Pons (tissue), 1 donor: ENCODE results near the gene FAM89B.
"Not testable (repeated sequence)": the region's sequence is repeated elsewhere in the genome, so short reads cannot be mapped to it uniquely, and the experiment has no call there.

Experiments used
- DNase-seq: peaks from one replicate; pipeline ENCODE4 v3.0.0-alpha.2; 2016; ENCODE audit warnings: low spot score

Gene FAM89B

DNA sequence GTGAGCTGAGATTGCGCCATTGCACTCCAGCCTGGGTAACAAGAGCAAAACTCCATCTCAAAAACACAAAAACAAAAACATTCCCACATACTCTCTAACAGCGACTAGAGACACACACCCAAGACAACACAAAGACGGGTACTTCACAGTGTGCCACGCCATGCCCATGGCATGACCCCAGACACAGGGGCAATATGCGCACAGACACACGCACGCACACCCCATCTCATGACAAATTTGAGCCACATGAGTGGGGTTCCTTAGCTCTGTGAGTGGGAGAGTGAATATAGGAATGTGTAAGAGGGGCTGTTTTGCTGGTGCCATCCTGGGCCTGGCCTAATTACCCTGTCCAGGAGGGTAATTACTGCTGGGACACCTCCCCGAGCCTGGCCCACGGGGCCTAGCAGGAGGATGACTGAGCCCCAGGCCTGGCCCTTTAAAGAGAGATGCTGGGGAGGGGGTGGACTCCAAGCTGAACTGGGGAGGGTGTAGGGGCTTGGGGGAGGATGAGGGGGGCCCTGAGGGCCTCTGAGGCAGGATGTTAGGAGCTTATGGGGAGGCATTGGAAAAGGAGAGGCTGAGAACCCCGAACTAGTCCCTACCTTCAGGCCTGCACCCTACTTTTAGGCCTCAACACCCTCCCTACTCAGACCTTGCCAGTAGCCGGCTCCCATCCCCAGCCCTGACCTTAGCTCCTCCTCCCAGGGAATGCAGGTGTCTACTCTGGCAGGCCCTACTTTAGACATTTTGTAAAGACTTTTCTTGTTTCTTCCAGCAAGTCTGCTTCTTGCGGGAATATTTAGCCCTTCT, 15.7 kb upstream of the FAM89B start:
- no peak for DNase-seq

DNA sequence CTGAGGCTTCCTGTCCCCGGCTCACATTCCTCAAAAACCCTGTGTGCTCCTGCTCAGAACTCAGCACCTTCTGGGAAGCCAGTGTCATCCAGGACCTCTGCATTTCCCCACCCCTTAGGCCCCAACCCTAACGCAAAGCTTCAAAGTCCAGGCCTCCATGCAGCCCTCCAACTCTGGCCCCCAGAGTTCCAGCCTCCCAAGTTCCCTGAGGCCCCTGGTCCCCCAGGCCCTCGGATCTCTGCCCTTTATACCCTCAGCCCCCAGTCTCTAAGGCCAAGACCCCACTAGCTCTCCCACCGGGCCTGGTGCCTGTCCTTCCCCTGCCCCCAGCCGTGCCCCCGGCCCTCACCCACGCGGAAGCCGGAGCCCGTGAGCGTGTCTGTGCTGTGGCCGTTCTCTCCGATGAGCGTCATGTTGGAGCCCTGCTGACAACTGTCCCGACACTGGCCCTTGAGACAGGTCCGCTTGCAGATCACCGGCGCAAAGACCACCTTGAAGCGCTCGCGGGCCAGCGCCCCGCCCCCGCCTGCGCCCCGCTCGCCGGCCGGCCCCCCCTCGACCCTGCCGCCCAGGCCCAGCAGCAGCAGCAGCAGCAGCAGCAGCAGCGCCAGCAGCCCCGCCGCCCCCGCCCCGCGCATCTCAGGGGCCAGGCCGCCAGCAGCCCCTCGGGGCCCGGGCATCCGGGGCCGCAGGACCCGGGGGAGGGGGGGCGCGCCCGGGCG, 14.9 kb upstream of the FAM89B start:
- no peak for DNase-seq

DNA sequence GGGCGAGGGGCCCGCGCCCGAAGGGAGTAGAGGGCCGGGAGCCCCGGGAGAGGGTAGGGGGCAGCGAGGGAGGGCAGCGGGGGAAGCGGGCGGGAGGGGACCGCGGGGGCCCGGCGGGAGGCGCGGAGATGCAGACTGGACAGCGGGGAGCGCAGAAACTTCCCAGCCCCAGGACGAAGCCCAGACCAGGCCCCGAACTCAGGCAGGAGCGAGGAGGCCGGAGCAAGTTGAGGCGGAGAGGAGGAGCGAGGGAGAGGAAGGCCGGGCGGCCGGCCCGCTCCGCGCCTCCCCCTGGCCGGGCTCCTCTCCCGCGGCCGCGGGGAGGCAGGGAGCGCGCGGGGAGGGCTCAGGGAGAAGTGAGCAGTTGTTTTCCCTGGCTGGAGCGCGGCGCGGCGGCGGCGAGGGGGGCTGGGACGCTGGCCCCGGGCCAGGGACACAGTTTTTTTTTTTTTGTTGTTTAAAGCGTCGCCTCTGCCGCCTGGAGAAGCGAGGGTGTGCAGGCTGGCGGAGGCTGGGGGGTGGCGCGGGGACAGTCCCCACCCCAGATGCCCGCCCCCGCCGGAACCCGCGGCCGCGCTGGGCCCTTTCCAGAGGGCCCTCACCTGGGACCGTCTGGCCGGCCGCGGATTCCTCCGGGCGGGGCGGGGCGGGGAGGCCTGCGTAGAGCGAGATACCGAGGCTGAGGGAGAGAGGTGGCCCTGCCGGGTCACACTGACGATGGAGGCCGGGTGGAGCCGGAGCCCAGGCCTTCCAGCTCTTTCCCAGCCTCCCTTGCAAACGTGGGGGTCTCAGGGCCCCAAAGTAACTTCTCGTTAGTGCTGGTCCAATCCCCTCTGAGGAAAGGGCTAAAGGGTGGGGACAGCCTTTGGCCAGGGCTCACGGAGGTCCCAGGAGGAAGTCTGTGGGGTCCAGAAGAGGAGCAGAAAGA, 14.1 kb upstream of the FAM89B start, which contains the start of gene LTBP3:
Gene LTBP3, minus strand, starts transcription at position 358 of the 928 bp plus-strand sequence. CDS start 400 bp downstream, outside the sequence.
- DNase-seq = peak; percentile 86

DNA sequence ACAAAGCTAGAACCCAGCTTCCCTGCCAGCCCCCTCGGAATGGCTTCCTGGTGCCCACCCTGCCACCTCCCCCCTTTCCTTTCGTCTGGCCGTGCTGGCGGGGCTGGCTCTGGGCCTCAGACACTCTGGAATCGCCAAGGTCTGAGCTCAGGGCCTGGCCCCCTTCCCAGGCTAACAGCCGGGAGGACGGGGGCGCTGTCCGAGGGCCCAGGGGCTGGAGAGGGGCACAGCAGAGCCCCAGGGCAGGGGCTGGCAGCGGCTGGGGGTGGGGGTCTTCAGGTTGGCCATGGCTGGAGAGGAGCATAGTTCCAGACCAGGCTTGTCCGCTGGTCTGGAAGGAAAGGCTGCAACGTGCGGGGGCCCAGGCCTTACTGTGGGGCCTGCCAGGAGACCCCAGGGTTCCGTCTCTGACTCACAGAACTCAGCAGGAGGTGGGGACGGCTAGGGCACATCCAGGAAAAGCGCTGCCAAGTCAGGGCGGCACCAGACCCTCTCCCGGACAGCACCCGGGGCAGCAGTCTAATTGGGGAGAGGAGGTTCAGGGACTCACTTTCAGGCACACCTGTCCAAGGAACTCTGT, 13.3 kb upstream of the FAM89B start:
- no peak for DNase-seq

- no peak for DNase-seq
Observed at GRCh38 chr11:65559535-65559934, 12.8 kb upstream of the FAM89B start.

GRCh38 chr11:65559951-65560537, 12.3 kb upstream of the FAM89B start:
- peak; percentile 63 for DNase-seq

DNA sequence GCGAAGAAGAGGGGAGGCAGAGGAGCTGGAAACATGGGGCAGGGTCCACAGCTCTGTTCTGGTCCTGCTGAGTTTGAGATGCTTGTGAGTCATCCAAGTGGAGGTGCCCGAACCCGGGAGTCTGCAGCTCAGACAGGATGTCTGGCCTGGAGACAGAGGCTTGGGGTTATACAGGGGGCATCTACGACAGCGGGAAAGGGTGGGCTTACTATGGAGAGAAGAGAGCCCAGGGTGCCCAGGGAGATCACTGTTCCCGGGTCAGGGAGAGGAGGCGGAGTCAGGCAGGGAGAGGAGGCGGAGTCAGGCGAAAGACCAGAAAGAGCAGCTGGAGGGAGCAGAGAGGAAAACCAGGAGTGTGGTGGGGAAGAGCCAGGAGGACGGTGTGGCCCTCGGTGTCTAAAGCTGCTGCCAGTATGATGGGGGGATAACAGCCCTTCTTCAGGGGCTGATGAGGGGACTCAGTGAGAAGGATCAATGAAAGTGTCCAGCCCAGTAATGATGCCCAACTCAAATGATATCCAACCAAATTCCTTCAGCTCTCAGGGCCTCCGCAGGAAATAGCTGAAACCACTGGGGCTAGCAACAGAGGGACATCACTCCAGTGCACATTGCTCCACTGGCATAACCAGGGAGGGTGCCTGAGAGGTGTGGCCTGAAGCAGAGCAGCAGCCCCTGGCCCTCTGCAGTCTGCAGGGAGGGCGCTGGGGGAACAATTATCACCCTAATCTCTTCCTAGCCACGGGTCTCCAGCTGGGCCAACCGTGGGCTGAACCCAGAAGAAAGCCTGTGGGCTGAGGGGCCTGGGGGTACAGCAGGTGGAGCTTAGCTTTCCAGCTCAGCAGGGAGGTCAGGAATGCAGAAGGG, 11.6 kb upstream of the FAM89B start:
- no peak for DNase-seq

- DNase-seq = no peak
Observed at GRCh38 chr11:65562020-65562419, 10.3 kb upstream of the FAM89B start.

DNA sequence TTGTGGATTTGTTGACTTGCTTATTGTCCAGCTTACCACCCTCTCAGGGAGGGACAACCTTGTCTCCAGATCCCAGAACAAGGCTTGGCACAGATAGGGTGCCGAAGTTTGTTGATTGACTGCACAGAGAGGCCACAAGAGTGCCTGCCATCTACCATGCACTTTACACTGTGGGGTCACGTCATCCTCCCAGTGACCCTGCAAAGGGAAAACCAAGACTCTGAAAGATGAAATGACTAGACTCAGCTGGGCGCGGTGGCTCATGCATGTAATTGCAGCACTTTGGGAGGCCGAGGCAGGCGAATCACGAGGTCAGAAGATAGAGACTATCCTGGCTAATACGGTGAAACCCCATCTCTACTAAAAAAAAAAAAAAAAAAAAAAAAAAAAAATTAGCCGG, 9.6 kb upstream of the FAM89B start:
- DNase-seq = no peak

GRCh38 chr11:65563601-65564000, 8.7 kb upstream of the FAM89B start:
- DNase-seq = no peak

DNA sequence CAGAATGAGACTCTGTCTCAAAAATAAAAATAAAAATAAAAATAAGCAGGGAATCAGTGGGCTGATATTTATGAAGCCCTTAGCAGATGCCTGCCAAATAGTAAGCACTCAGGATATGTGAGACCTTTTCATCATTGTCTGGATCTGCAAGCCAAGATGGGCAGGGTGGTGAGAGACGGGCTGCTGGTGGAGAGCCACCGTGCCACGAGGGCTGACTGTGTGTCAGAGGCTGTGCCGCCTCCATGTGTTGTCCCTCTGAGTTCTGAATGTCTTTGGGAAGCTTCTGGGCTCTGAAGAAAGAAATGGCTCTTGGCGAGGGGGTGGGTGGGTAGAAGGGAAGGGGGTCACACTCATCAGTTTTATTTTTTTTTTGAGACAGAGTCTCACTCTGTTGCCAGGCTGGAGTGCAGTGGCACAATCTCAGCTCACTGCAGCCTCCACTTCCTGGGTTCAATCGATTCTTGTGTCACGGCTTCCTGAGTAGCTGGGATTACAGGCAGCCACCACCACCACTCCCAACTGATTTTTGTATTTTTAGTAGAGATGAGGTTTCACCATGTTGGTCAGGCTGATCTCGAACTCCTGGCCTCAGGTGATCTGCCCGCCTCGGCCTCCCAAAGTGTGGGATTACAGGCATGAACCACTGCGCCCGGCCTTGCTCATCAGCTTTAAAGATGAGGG, 7.3 kb upstream of the FAM89B start:
- DNase-seq = not testable (repeated sequence)

GRCh38 chr11:65565624-65566453, 6.5 kb upstream of the FAM89B start:
- DNase-seq = no peak

DNA sequence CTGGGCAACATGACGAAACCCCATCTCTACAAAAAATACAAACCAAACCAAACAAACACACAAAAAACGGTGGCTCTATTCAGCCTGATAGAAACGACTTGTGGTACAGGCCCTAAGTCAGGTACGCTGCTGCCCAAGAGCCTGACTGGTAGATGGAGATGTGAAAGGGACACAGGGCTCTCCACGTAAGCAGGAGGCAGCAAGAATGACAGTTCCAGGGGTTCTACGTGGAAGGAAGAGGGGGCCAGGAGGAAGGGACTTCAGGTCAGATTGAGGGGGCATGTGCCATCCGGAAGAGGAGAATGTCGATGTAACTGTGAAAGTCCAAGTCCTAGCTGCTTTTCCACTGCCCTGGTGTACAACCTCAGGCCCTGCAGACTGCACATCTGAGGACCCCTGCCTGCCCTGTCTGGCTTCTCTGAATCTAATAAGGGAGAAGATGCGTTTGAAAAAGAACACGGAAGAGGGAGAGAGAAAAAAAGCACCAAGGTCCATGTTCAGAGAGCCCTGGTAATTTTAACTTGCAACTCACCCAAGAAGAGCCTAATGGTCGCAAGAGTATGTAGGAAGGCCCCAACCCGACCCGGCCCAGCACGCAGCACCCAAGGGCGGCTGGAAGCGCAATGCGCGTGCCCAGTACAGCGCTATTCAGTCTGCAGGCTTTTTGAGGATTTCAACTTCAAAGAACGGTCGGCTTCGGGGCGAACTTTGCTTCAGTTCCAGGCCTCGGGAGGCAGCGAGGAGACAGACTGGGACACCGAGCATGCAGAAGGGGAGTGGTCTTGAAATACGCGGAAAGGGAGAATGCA, 3.0 kb upstream of the FAM89B start:
- DNase-seq = no peak

DNA sequence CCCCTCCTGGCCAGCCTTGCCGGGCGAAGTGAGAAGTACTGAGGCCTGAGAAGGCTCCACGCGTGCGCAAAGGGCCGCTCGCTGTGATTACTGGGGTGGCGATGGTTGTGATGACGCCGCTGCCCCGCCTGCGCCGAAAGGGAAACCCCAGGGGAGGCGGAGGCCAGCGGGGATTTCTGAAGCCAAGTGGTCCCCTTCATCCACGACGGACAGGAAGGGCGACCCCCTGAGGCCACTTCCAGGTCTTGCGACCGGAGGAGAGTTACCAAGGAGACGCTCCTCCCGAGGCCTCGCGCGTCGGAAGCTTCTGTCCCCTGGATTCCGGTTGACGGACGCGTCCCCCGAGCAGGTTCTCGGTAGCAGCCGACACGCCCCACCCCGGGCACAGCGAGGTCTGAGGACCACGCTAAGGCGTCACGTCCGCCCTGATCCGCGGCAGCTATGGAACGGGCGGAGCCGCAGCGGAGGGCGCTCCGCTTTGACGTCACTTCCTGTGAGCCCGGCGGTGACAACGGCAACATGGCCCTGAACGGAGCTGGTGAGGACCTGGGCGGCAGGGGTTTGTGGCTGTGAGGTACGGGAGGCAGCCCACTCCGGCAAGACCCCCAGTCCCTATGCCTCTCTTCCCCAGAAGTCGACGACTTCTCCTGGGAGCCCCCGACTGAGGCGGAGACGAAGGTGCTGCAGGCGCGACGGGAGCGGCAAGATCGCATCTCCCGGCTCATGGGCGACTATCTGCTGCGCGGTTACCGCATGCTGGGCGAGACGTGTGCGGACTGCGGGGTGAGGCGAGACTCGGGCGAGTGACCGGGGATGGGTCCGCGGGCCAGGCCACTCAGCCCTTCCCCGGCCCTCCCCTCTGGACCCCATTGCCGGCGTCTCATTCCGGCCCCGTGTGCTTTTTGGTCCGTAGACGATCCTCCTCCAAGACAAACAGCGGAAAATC, 2.1 kb upstream of the FAM89B start, which contains the start of gene ZNRD2:
Gene ZNRD2, plus strand, starts transcription at position 505 of the 946 bp plus-strand sequence. Its CDS starts 15 bp downstream, at position 520.
- DNase-seq = peak; percentile 97

- DNase-seq = no peak
Observed at GRCh38 chr11:65571420-65571819, 918 bp upstream of the FAM89B start.

- no peak for DNase-seq
Observed at GRCh38 chr11:65571940-65572339, 398 bp upstream of the FAM89B start.
